GM19438 (cell line): ENCODE results near the gene TWF2.
A peak's percentile ranks its signal among the peaks of the same experiment; 100 is the strongest.

ENCODE experiments used
- ATAC-seq: cut with Tn5 transposase; IDR thresholded peaks from one replicate; pipeline ENCODE4 v1.9.1; 2021; ENCODE audit warnings: low read depth; ENCODE audit not compliant: unreplicated experiment

TWF2 gene

DNA sequence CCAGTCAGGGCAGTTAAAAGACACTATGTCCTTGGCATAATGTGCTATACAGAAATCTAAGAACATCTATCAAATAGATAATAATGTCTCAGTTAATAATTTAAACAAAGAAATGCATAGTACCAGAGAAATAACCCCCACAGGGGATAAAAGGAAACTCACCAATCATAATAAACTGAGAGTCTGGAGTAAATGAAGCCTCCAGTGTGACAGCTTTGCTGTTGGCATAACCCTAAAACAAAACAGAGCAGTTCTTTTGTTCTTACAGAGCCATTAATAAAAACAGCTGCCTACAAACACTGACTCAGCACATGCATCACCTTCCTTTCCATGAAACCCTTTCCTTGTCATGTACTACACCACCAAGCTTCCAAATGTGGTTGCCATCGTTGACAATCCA is 20.1 kb upstream of the TWF2 start:
- ATAC-seq = no peak

DNA sequence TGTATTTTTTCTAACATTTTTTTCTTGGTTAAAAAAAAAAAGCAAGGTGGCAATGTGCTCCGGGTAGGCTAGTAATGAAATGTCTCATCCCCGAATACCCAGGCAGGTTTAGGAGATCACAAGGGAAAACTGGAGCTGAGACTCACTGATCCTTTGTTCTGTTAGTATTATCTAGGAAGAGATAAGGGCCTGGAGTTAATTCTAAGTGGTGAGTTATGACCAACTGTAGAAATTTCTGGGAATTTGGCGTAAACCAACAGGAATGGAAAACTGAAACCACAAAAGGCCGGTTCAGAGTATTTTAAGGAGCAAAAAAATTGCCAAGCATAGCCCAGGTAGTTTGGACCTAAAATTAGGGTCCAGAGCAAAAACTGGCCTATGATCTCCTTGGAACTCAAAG is 19.0 kb upstream of the TWF2 start:
- no peak for ATAC-seq

DNA sequence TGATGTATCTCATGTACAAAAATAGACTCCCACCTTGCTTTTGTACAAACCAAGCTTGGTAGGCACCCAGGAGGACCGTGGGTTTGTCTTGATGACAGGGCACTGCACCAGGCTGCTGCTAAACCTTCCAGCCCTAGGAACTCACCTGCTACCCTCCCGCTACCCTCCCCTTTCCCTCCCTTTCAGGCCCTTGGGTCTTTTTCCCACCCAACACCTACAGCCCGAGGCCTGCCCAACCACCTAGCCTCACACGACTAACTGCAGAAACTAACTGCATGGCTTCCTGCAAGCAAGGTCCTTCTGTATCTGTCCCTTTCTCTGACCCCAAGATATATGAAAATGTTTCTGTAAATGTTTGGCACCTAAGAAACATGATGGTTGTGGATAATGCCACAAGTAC is 17.7 kb upstream of the TWF2 start:
- no peak for ATAC-seq

DNA sequence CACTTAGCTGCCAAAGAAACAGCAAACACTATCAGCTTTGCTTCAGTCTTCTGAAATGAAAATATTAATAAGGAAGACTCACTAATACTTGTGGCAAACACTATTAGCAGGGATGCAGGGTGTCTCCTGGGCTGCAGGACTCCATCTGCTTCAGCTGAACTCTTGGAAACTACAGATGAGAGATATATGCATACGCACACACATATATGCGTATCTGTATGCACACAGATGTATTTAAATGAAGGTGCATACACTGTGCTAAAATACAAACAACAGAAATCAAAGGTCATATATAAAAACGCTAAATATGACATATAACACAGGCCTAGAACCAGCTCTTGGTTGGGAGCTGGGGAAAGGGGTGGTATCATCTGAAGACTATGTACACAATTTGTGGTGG is 17.2 kb upstream of the TWF2 start:
- ATAC-seq = no peak

DNA sequence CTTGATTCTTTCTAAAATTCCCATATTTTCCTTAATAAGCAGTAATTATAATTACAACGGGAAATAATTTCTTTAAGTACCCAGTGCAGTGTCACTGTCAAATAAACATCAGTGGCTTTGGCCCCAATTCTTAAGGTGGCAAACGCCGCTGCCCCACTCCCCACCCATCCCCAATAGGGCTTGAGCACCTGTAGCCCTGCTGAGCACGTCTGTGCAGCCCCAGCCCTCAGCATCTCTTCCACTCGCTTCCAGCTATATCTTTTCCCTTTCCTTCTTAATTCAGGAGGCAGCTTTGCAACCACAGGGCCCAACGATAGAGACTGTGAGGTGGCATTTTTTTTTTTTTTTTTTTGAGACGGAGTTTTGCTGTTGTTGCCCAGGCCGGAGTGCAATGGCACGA is 15.7 kb upstream of the TWF2 start:
- no peak for ATAC-seq

DNA sequence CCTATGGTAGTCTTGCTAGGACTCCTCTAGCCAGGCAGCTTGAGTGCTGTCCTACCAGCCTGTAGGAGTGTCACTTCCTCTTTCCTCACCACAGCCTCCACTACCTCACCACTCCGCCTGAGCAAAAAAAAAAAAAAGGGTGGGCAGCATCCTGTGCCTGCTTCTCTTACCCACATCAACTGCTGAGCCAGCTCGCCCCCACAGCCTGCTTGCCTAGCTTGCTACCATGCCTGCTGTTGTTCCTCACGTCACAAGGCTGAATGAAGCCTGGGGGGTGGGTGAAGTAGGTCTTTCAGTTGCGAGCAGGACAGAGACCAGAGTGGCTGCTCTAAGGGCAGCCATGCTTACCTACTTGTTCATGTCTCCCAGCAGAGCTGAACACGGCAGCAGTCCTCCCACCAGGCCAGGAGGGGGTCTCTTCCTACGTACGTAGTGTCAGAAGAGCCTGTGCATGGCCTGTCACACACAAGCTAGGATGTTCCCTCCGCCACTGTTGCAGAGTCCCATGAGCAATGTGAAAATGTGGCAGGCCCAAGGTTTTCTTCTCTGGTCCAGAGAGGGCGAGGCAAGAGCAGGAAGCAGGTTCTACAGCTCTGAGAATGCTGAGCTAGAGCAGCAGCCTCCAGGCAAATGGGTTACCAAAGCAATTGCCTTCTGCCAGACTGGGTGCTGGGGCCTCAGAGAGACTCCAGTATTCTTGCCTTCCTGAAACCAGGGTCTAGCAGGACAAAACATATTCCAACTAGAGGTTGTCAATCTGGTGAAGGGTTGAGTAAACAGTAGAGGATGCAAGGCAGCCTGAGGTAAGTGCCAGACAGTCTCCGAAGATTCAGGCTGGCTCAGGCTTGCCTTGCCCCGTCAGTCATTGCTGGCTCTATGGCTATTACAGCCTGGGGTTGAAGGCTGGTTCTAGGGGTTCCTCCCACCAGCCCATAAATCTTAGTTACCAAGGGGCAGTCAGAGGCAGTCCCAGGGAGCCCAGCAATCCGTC is 14.7 kb upstream of the TWF2 start:
- peak; percentile 89 for ATAC-seq

DNA sequence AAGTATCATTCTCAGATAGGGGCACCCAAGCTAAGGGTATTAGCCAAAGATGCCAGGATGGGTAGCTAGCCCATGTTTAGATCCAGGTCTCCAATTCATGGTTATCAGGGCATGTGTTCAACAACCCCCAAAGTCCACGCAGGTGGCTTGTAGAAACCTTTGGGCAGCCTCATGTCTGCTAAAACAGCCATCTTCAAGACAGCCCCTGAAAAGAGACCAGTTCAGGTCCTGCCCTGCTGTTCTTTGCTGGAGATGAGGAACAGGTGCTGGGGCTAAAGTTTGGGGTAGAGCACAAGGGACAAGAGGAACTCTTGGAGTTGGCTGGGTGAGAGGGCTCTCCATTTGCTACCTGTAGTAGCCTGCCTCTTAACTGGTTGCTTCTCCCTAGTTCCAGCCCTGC is 11.2 kb upstream of the TWF2 start:
- ATAC-seq = no peak

DNA sequence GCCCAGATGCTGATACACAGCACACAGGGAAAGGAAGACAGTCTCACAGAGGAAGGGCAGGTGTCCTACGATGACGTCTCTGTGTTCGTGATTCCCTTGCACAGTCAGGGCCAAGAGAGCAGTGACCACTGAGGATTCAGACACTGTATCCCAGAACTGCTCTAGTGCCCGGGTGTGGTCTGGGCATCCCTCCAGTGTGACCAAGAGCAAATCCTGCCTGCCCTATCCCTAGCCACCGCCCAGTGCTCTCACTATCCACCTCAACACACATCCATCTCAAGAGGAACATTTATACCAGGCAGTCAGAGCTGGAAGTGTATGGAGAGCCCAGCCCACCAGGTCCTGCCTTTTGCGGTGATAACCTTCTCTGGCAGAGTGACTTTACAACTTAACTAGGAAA is 10.7 kb upstream of the TWF2 start:
- no peak for ATAC-seq

DNA sequence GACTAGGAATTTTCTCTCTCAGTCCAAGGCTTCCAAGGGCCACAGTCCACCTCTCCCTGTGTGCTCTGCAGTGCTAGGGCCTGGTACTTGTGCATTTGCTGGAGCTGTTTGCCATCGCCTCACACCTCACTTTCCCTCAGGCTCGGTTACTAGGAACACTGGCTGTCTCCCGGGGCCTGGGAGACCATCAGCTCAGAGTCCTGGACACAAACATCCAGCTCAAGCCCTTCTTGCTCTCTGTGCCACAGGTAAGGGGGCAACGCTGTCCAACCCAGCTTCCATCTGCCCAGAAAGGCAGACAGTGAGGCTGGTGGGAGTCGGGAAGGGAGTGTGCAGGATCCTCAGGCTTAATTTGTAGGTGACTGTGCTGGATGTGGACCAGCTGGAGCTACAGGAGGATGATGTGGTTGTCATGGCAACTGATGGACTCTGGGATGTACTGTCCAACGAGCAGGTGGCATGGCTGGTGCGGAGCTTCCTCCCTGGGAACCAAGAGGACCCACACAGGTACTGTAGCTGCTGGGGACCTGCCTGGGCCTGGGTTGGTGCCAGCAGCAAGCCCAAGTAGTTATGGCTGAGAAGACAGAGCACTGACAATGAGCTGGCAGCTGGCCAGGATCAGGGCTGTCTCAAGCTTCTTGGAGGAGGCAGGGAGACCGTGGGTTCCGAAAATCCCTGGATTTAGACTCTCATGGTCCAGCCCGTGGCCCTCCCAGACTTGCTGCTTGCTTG is 10.0 kb upstream of the TWF2 start:
- no peak for ATAC-seq

DNA sequence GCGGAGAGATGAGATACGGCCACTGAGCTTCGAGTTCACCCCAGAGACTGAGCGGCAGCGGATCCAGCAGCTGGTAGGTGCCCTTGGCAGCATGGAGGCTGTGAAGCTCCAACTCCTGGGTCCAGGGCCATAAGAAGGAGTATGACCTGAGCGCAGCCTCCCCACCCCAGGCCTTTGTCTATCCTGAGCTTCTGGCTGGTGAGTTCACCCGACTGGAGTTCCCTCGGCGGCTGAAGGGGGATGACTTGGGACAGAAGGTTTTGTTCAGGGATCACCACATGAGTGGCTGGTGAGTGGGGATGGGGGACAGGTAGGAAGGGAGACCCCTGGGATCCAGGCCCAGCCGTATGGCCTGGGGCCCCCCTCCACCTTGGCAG is 9.2 kb upstream of the TWF2 start:
- no peak for ATAC-seq

DNA sequence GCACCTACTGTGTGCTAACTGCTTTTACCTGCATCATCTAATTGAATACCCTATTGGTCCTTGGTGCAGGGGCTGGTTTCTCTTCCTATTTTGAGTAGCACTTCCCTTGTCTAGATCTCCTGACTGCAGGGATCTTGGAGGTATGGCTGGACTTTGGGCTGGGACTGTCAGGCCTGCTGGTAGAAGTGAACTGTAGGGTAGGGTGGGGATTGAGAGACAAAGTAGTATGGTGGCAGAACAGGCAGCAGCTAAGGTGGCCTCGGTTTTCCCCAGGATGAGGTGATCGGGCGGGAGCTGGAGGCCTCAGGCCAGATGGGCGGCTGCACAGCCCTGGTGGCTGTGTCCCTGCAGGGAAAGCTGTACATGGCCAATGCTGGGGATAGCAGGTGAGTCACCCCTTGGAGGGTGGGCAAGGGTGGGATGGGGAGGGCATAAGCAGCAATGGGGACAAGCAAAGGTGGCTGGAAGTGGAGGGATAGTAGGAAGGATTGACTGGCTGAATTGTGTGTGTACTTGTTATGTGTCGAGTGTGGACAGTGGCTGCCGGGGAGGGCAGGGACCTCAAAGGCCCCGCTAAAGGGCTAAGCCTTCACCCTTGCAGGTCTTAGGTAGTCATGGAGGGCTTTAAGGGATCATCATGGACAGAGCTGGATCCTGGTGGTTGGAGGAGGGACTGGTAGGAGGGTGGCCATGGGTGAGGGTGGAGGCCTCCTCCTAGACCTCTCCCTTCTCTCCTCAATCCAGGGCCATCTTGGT is 8.6 kb upstream of the TWF2 start:
- no peak for ATAC-seq

DNA sequence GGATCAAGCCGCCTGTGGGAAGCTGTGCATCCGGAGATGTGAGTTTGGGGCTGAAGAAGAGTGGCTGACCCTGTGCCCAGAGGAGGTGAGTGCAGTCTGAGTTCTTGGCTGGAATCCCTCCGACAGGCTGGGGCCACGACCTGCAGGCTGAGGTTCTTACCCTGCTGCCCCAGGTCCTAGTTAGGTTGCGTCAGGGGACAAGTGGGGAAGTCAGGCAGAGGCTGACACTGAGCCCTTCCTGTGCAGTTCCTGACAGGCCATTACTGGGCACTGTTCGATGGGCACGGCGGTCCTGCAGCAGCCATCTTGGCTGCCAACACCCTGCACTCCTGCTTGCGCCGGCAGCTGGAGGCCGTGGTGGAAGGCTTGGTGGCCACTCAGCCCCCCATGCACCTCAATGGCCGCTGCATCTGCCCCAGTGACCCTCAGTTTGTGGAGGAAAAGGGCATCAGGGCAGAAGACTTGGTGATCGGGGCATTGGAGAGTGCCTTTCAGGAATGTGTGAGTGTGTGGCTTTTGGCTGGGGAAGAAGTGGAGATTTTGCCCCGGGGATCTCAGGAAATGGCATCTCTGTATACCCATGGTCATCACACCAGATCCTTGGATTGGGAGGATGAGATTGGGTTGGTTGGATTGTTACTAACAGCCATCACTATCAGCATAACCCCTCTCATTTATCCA is 7.9 kb upstream of the TWF2 start:
- no peak for ATAC-seq

DNA sequence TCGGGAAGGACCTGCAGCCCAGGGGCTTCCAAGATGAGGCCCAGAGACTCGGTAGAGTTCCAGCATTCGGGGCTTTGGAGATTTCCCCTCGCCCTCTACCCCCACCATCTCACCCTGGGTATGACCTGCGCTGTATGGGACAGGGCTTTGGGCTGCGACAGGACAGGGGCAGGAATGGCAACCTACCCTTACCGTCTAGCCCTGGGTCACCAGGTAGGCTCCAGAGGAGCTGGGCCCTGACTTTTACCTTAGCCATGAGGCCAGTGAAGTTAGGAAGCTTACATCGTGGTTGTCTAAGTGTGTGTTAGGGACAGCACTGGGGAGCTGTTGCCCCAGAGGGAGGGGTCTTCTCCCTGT is 7.3 kb upstream of the TWF2 start:
- no peak for ATAC-seq

DNA sequence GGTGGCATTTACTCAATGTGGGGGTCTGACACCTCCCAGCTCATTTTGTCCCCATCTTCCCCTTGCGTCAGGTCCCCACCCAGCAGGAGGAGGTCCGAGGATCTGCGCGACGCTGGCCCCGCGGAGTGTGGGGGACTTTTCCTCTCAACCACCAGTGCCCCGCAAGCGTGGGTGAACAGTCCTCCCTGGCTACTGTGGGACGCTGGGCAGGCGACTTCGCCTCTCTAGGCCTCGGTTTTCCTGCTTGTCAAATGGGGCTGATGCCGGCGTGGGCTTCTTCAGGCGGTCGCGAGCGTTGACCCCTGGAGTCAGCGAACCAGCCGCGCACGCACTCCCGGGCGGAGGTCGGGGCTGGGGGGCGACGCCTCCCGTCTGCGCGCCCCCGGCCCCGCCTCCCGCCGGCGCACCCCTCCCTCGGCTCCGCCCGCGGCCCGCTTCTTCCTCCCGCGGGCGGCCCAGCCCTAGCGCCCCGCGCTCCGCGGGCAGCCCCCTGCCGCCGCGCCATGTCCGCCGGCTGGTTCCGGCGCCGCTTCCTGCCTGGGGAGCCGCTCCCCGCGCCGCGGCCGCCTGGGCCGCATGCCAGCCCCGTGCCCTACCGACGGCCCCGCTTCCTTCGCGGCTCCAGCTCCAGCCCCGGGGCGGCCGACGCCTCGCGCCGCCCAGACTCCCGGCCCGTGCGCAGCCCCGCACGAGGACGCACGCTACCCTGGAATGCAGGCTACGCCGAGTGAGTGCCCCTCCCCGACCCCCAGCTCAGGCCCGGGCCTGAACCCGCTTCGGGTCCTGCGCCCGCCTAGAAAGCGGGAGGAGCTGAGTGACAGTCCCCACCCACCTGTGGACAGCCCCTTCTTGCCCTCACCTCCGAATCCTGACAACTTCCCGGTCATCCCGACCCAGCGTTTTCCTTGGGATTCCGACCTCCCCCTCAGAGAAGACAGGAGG is 6.6 kb upstream of the TWF2 start, which contains the start of gene PPM1M:
PPM1M (plus strand) TSS at position 438 of the 942 bp plus-strand sequence; CDS start at position 504, 66 bp downstream.
- ATAC-seq = no peak

DNA sequence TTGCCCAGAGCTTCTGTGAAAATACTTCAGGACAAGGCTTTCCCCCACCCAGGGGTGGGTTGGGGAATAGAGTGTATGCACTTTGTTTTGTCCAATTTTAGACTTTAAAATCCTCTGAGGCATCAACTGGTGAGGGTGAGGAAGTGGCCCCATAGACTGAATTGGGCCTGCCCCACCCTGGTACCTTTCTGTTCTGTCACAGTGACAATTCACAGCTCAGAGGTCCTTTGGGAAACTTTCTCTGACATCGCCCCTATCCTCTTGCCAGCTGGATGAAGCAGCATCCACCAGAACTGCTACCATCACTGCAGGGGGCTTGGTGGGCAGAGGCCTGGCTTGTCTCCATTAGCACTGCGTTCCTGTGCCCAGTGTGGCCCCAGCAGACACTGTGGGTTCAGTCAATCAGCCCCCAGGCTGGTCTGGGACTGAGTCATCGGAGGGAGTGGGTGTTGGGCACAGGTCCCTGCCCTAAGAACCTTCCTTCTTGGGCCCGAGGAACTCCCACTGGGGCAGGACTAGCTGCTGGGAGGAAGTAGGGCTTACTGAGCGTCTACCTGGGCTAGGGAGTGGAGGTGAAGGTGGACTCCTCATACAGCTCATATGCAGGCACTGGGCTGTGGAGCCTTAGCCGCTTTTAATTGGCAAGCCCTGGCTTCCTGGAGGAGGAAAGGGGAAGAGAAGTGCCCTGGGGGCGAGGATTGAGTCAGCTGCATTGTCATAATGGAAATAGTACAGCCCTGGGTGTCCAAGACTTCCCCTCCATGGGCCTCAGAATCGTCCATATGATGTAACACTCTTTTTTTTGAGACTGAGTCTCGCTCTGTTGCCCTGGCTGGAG is 5.1 kb upstream of the TWF2 start:
- ATAC-seq = no peak

DNA sequence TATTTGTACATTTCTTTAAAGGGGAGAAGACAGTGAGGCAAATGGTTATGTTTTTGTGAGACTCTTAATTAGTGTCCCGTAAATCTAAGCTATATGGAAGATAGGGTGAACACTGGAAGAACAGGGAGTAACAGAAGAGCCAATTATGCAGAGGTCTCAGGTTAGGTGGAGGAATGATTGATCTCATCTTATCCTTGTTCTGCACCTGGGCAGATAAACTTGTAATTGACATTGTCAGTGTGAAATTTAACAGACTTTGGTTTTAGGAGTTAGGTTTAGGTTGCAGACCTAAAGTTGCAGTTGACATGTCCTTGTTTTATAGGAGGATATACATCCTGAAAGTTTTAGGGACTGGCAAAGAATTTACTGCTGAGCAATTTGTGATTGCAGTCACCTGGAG is 3.1 kb upstream of the TWF2 start:
- ATAC-seq = no peak

DNA sequence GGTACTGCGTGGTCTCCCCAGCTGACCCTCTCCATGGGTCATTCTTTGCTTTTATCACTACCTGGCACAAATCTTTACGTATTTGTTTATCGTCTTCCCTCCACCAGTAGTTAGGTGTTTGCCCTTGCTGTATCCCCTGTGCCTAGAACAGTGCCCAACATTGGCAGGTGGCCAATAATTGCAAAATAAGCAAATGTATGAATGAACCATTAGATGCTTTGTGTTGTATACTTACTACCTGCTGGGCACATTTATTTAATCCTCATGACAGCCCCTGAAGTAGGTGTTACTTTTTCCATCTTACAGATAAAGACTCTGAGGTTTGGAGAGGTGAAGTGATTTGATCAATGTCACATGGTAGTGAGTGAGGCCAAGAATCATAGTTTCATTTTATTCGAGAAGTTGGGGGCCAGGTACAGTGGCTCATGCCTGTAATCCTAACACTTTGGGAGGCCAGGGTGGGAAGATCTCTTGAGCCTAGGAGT is 2.0 kb upstream of the TWF2 start:
- ATAC-seq = no peak

DNA sequence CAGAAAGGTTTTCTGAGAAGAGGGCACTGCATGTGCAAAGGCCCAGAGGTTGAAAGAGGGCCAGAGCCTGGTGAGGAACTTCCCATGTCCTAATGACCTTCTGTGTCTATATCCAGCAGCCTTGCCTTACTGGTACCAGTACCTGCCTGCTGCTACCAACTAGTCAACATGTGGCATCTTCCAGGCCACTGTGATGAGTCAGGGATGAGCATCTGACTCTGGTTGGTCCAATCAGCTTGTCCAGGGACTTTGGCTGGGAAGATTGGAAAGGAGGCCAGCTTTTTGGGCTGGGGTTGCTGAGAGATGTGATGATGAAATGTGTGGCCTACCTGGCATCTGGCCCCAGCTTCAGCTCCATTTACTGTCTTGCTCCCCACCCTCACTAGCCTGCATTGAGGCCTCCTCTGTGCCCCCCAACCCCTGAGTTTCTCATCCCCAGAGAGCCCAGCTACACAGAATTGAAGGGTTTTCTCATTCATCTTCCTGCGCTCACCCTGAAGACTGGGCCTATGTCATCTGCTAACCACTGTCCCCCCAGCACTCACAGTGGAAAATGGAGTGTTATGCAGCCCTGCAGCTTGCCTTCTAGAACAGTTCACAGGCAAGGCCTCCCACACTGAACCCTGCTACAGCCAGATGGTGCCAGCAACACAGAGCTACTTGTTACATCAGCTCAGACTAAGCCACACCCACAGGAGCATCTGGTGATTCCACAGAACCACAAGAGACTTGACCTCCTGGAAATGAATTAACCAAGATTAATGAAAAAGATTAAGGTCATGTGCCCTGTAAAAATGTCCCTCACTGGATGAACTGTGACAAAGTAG is 1.3 kb upstream of the TWF2 start:
- no peak for ATAC-seq
